Heart left ventricle (tissue), 16 donors: ENCODE data around the gene SLC38A2. TPM values are rescaled to one million over a fixed set of nuclear protein-coding genes. Genes with fewer than 3 reads are reported as not detected.

ENCODE experiments used
- ATAC-seq, 4 donors: fragments of 200-7000 bp; cut with Tn5 transposase; one replicate each; pipeline ENCODE4 v1.9.1; 2020 to 2022; ENCODE audit warnings: moderate library complexity in 4 of 4, mild to moderate bottlenecking in 3 of 4, moderate number of reproducible peaks in 1 of 4
- DNase-seq, 5 donors: peaks; one replicate each; pipeline ENCODE4 v3.0.0-alpha.2; 2020
- H3K27ac ChIP-seq, 12 donors: fragments of 200-600 bp; sonication (generic) in 4 of 12; one replicate each; pipeline versions ENCODE4 v1.5.0 to v1.8.0; 2016 to 2022; ENCODE audit warnings: mild to moderate bottlenecking in 2 of 12
- H3K27me3 ChIP-seq, 9 donors: fragments of 200-600 bp; sonication (generic) in 2 of 9; one replicate each; pipeline versions ENCODE4 v1.5.1 to v1.8.0; 2016 to 2022; ENCODE audit warnings: mild to moderate bottlenecking in 3 of 9
- H3K36me3 ChIP-seq, 9 donors: fragments of 200-600 bp; sonication (generic) in 2 of 9; one replicate each; pipeline versions ENCODE4 v1.5.0 to v1.8.0; 2018 to 2022; ENCODE audit warnings: mild to moderate bottlenecking in 2 of 9
- H3K4me1 ChIP-seq, 12 donors: fragments of 200-600 bp; sonication (generic) in 4 of 12; one replicate each; pipeline versions ENCODE4 v1.5.0 to v1.8.0; 2016 to 2022; ENCODE audit warnings: mild to moderate bottlenecking in 3 of 12
- H3K4me3 ChIP-seq, 12 donors: fragments of 200-600 bp; sonication (generic) in 4 of 12; one replicate each; pipeline versions ENCODE4 v1.5.0 to v1.8.0; 2017 to 2022; ENCODE audit warnings: mild to moderate bottlenecking in 9 of 12, moderate library complexity in 4 of 12
- H3K9me3 ChIP-seq, 12 donors: fragments of 200-600 bp; sonication (generic) in 4 of 12; one replicate each; pipeline versions ENCODE4 v1.5.0 to v1.8.0; 2016 to 2022; ENCODE audit warnings: mild to moderate bottlenecking in 1 of 12
- POLR2A ChIP-seq, 2 donors: fragments of 450-650 bp; IDR thresholded peaks; one replicate each; pipeline ENCODE4 v1.6.1; 2017; ENCODE audit warnings: antibody characterized with exemption in 2 of 2, mild to moderate bottlenecking in 2 of 2, moderate library complexity in 2 of 2
- WGBS, 4 donors: extraction: QIAGEN DNeasy Blood & Tissue Kit in 2 of 4; methylation state at CpG; one replicate each; pipeline versions ENCODE4 v1.1.5 to v1.1.7; 2013 to 2018; 5-methylcytosine and 5-hydroxymethylcytosine counted together
- intact Hi-C, 10 donors: fragments of 100-400 bp; cut with DNase I; formaldehyde crosslinking; loops; one replicate each; pipeline versions ENCODE4 v1.11.1 to v1.14.2; 2022
- polyA plus RNA-seq, 2 donors: library from polyadenylated mRNA; stranded (reverse); fragments of 200-250 nt; gene quantifications; one replicate each; pipeline ENCODE4 v1.2.3, GENCODE V29; 2013
- total RNA-seq, 9 donors: library from RNA; depleted of rRNA in 2 of 9; stranded (reverse); fragments of >200 nt in 2 of 9; fragmentation: NEBNext Ultra II Directional in 3 of 9; extraction: Animal tissue kit (Norgen Biotek cat#: 25700) in 3 of 9; gene quantifications; one replicate each; pipeline versions ENCODE4 v1.1.0 to v1.2.4, GENCODE V29; 2016 to 2023
- TF ChIP-seq, protein P1 (sequence below), 12 donors: fragments of 200-600 bp; sonication (generic) in 4 of 12; IDR thresholded peaks; one replicate each; pipeline versions ENCODE4 v1.5.0 to v1.8.0; 2018 to 2022; ENCODE audit warnings: antibody characterized with exemption in 12 of 12, mild to moderate bottlenecking in 5 of 12
- donor health status: ischemic (EF 13 %, LVEDD 7.1; RV severe dilation, severe dysfunction).
- donor health status: healthy with polysubstance abuse.
- donor health status: DM: no; HTN: yes; CAD: no.
- donor health status: DM: no; HTN: no; CAD: no.
- donor health status: ischemic (EF 25% LVEDD 6.9; RV normal size, moderate dysfunction).
- donor health status: ischemic (EF 25% LVEDD 5.7; RV mildly dilated, moderate dysfunction).
- donor health status: healthy.
- donor health status: DM: yes; HTN: yes; CAD: no.
- donor health status: ischemic (EF 35%, LVEDD 5.7; RV mildly dilated, moderate dysfunction).
- donor health status: nonischemic (EF 11% LVEDD 7.7; RV severe dilation, severe dysfunction).
- donor health status: DM: yes; HTN: yes; CAD: no.
- donor health status: PGD.
- donor health status: ischemic (EF 29% LVEDD 5.4; RV normal size, mild dysfunction).
- donor health status: nonischemic (EF 23%, LVEDD 6.1; RV moderate dilation, normal function).

Gene SLC38A2
- total and polyA plus RNA-seq, 11 donors, result 39.7 to 373 (median 161) TPM

DNA sequence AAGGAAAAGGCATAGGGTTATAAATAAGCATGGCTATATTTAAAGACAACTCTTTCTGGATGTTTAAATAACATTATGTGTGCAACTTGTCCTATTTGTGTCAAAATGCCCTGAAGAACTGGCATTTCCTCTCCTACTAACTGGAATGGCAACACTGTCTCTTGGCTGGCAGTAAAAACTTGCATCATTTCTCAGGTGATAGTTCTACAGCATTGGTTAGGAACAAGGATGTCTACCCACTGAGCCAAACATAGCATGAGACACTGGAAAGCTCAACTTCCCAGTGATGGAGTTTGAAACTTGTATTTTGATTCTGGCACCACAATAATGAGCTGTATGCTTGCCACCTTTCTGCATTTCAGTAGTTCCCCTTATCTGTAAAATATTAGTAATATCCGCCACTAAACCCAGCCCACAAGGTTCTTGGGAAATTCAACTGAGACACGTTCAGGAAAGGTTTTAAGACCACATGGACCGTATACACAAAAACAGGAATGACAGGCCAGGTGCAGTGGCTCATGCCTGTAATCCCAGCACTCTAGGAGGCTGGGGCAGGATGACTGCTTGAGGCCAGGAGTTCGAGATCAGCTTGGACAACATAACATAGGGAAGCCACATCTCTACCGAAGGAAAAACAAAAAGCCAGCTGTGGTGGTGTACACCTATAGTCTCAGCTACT, 5.1 kb downstream of the SLC38A2 start:
- WGBS, 4 donors, result 30 to 39% (median 37%) methylated on average over 5 of the region's 5 CpGs

DNA sequence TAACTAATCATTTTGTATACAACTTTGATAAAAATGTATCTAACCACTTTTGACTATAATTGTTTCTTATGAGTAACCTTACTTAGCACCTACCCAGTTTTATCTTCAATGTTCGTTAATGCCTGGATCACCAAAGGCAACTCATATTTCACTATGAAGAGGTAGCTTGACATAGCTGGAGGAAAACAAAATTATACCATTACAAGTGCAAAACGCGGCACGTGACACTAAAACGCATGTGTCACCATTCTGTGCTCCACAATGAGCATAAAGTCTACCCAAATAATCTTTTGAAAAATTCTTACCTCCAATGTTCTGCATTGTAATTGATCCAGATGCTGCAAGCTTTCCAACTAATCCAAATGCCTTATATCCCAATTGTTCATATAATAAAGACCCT, 5.8 kb downstream of the SLC38A2 start:
- Histone ChIP-seq H3K9me3 (no peaks in the 10 kb centered on the region), H3K27me3 (no peaks in the 10 kb centered on the region), H3K4me3 (peak overlapping the region in 5 of 12 donors; percentile 4 to 94 (median 79)), H3K27ac (peak overlapping the region in 2 of 12 donors; percentile 30 to 55), H3K36me3 (peaks cover 0 to 94% (median 91%) of the 10 kb centered on the region in 9 donors), H3K4me1 (peaks cover 10 to 89% (median 75%) of the 10 kb centered on the region in 12 donors)
- ATAC-seq (no peak), DNase-seq (no peak)
- TF ChIP-seq, protein P1, sequence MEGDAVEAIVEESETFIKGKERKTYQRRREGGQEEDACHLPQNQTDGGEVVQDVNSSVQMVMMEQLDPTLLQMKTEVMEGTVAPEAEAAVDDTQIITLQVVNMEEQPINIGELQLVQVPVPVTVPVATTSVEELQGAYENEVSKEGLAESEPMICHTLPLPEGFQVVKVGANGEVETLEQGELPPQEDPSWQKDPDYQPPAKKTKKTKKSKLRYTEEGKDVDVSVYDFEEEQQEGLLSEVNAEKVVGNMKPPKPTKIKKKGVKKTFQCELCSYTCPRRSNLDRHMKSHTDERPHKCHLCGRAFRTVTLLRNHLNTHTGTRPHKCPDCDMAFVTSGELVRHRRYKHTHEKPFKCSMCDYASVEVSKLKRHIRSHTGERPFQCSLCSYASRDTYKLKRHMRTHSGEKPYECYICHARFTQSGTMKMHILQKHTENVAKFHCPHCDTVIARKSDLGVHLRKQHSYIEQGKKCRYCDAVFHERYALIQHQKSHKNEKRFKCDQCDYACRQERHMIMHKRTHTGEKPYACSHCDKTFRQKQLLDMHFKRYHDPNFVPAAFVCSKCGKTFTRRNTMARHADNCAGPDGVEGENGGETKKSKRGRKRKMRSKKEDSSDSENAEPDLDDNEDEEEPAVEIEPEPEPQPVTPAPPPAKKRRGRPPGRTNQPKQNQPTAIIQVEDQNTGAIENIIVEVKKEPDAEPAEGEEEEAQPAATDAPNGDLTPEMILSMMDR (IDR thresholded peaks at IDR 0.05), result no peak
- no peak for TF ChIP-seq POLR2A (IDR thresholded peaks at IDR 0.05)
- intact Hi-C loops, result loop anchor here in 2 of 10 donors (5.0 to 10.0 kb wide), 2 partner anchors 162 to 296 kb away; no protein-coding TSS in a partner anchor
- WGBS, 4 donors, result 63 to 66% (median 64%) methylated on average over 5 of the region's 5 CpGs

More for the DNA sequence above, 5.1 kb downstream of the SLC38A2 start:
- intact Hi-C loops, result loop anchor here in 2 of 10 donors (5.0 to 10.0 kb wide), 2 partner anchors 163 to 295 kb away; no protein-coding TSS in a partner anchor
- DNase-seq (no peak), ATAC-seq (no peak)
- Histone ChIP-seq H3K27ac (peak overlapping the region in 9 of 12 donors; percentile 6 to 99 (median 45)), H3K4me1 (peaks cover 10 to 83% (median 74%) of the 10 kb centered on the region in 12 donors), H3K36me3 (peaks cover 0 to 86% (median 84%) of the 10 kb centered on the region in 9 donors), H3K4me3 (peak overlapping the region in 10 of 12 donors; percentile 73 to 94 (median 85)), H3K27me3 (no peaks in the 10 kb centered on the region), H3K9me3 (no peaks in the 10 kb centered on the region)
- TF ChIP-seq, protein P1 (IDR thresholded peaks at IDR 0.05), result no peak
- TF ChIP-seq POLR2A (IDR thresholded peaks at IDR 0.05), result no peak

DNA sequence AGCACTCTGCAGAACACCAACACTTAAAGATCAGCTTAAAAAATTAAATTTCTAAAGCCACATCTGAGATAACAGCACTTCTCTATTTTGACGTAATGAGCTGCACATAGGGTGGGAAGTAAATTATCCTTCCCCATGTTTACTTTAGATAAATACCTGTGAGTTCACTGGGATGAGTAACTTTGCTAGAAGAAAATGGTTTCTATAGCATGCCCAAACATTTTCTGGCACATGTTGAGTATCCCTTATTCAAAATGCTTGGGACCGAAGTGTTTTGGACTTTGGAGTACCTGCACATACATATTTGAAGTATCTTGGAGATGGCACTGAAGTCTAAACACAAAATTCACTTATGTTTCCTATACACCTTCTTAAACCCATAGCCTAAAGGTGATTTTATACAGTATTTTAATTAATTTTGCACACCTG, 6.6 kb downstream of the SLC38A2 start:
- Histone ChIP-seq H3K4me3 (peak overlapping the region in 7 of 12 donors; percentile 0 to 34 (median 25)), H3K9me3 (no peaks in the 10 kb centered on the region), H3K36me3 (peaks cover 0 to 100% (median 99%) of the 10 kb centered on the region in 9 donors), H3K27ac (peak overlapping the region in 9 of 12 donors; percentile 12 to 55 (median 39)), H3K27me3 (no peaks in the 10 kb centered on the region), H3K4me1 (peaks cover 10 to 96% (median 78%) of the 10 kb centered on the region in 12 donors)
- no peak for DNase-seq
- intact Hi-C loops, result loop anchor here in 2 of 10 donors (5.0 to 10.0 kb wide), 2 partner anchors 161 to 296 kb away; no protein-coding TSS in a partner anchor
- 36 to 58% (median 41%) methylated on average over 2 of the region's 2 CpGs for WGBS, 4 donors
- TF ChIP-seq POLR2A (IDR thresholded peaks at IDR 0.05), result no peak
- TF ChIP-seq, protein P1 (IDR thresholded peaks at IDR 0.05), result no peak
- no peak for ATAC-seq
